HepG2 (cell line): Measurements from ENCODE around the gene ZNF324B. TPM values are rescaled to one million over a fixed set of nuclear protein-coding genes. Genes with fewer than 3 reads are reported as not detected.

Experiments
- CENPX ChIP-seq: sonication (generic); formaldehyde crosslinking; IDR thresholded peaks from 2 replicates; pipeline ENCODE4 v1.9.0; 2021; ENCODE audit warnings: mild to moderate bottlenecking, missing genetic modification reagents, moderate library complexity
- ELF3 ChIP-seq: IDR thresholded peaks from 2 replicates; pipeline ENCODE4 v1.6.1; 2016; ENCODE audit warnings: missing genetic modification reagents, missing compliant biosample characterization
- HES4 ChIP-seq: sonication (generic); formaldehyde crosslinking; IDR thresholded peaks from 2 replicates; pipeline ENCODE4 v1.9.0; 2021; ENCODE audit warnings: mild to moderate bottlenecking, missing genetic modification reagents, borderline replicate concordance
- HIVEP1 ChIP-seq: sonication (generic); formaldehyde crosslinking; IDR thresholded peaks from 2 replicates; pipeline ENCODE4 v1.4.0; 2020; ENCODE audit warnings: mild to moderate bottlenecking, missing genetic modification reagents
- TAF1 ChIP-seq: sonication (generic); formaldehyde crosslinking; IDR thresholded peaks from 2 replicates; pipeline ENCODE4 v1.4.0; 2020; ENCODE audit warnings: missing genetic modification reagents
- ZMYM4 ChIP-seq: sonication (generic); formaldehyde crosslinking; IDR thresholded peaks from 2 replicates; pipeline ENCODE4 v1.8.1; 2023; ENCODE audit warnings: mild to moderate bottlenecking, missing genetic modification reagents
- ZNF367 ChIP-seq: sonication (generic); formaldehyde crosslinking; IDR thresholded peaks from 2 replicates; pipeline ENCODE4 v1.4.0; 2020; ENCODE audit warnings: missing genetic modification reagents, borderline replicate concordance
- ZNF772 ChIP-seq: sonication (generic); formaldehyde crosslinking; IDR thresholded peaks from 2 replicates; pipeline ENCODE4 v1.5.0; 2020; ENCODE audit warnings: mild to moderate bottlenecking, missing genetic modification reagents
- polyA plus RNA-seq, 8 experiments: library from polyadenylated mRNA; depleted of rRNA in 3 of 8; stranded (reverse) in 7 of 8; unstranded in 1 of 8; fragments of >200 nt; fragmentation: Illumina TruSeq in 4 of 8; extraction: Trizol in 4 of 8; gene quantifications; 2 replicates each; pipeline versions ENCODE4 v1.2.1 to v1.2.3, GENCODE V29; 2011 to 2016; ENCODE audit warnings: low read depth in 4 of 8, missing spikeins in 1 of 8, mixed read lengths in 1 of 8; ENCODE audit not compliant: insufficient read depth in 1 of 8
- total RNA-seq, 5 experiments: library from RNA; depleted of rRNA; stranded (reverse); fragments of >200 nt; fragmentation: Illumina TruSeq; extraction: Trizol; gene quantifications; 2 replicates each; pipeline ENCODE4 v1.2.3, GENCODE V29; 2016; ENCODE audit warnings: low read depth in 1 of 5
- TF ChIP-seq, protein P1 (sequence below): sonication (generic); formaldehyde crosslinking; conservative IDR thresholded peaks from 2 replicates; pipeline ENCODE4 v1.8.0; 2022; ENCODE audit warnings: low read depth, missing genetic modification reagents
- TF ChIP-seq, protein P2 (sequence below): sonication (generic); formaldehyde crosslinking; IDR thresholded peaks from 2 replicates; pipeline ENCODE4 v1.4.0; 2020; ENCODE audit warnings: missing genetic modification reagents
- TF ChIP-seq, protein P3 (sequence below): sonication (generic); formaldehyde crosslinking; IDR thresholded peaks from 2 replicates; pipeline ENCODE4 v1.9.0; 2021; ENCODE audit warnings: missing genetic modification reagents, borderline replicate concordance
- TF ChIP-seq, protein P4 (sequence below): sonication (generic); formaldehyde crosslinking; IDR thresholded peaks from 2 replicates; pipeline ENCODE4 v1.9.0; 2022; ENCODE audit warnings: missing genetic modification reagents, mild to moderate bottlenecking, borderline replicate concordance
- TF ChIP-seq, protein P5 (sequence below): sonication (generic); formaldehyde crosslinking; IDR thresholded peaks from 2 replicates; pipeline ENCODE4; 2020; ENCODE audit warnings: missing genetic modification reagents, mild to moderate bottlenecking, borderline replicate concordance

The ZNF324B gene
- total and polyA plus RNA-seq, 2 of the 13 experiments (the other 11 are each of a cell fraction or from before 2014, with no cell fraction given) = 0.53 to 3.0 TPM

DNA sequence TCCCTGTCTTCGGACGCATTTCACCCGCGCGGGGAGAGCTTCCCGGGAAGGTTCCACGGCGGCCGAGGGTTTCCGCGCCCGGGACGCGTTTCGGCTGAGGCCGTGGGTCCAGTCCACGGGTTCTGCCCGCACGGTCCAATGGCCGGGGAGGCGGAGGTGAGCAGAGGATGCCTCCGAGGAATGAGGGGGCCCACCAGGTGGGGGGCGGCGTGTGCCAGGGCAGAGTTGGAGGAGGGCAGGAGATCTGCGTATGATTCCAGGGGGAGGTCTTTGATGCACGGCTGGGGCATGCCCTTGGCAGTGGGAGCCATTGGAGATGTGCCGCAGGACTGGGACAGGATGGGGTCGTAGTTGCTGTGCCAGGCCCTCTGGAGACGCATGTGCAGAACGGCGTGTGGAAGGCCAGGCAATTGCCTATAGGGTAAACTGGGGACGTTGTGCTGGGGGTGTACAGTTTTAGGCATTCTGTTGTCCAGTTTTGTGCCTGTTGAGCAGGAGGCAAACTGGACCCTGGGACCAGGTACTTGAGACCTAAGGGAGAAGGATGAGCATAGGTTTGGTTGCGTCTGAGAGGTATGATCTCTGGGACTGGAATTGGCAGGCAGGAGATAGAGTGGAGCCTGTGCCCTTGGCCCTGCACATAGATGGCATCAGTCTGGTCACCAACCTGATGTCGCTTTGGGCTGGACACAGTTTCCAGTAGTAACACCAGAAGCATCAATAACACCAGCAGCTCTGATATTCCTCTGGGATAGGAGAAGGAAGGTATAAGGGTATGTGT is 42.2 kb upstream of the ZNF324B start (continued):
- TF ChIP-seq, protein P1, sequence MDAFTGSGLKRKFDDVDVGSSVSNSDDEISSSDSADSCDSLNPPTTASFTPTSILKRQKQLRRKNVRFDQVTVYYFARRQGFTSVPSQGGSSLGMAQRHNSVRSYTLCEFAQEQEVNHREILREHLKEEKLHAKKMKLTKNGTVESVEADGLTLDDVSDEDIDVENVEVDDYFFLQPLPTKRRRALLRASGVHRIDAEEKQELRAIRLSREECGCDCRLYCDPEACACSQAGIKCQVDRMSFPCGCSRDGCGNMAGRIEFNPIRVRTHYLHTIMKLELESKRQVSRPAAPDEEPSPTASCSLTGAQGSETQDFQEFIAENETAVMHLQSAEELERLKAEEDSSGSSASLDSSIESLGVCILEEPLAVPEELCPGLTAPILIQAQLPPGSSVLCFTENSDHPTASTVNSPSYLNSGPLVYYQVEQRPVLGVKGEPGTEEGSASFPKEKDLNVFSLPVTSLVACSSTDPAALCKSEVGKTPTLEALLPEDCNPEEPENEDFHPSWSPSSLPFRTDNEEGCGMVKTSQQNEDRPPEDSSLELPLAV = no peak
- peak; percentile 58; the same call in 1 of the 2 replicates for TF ChIP-seq HIVEP1
- TF ChIP-seq, protein P2, sequence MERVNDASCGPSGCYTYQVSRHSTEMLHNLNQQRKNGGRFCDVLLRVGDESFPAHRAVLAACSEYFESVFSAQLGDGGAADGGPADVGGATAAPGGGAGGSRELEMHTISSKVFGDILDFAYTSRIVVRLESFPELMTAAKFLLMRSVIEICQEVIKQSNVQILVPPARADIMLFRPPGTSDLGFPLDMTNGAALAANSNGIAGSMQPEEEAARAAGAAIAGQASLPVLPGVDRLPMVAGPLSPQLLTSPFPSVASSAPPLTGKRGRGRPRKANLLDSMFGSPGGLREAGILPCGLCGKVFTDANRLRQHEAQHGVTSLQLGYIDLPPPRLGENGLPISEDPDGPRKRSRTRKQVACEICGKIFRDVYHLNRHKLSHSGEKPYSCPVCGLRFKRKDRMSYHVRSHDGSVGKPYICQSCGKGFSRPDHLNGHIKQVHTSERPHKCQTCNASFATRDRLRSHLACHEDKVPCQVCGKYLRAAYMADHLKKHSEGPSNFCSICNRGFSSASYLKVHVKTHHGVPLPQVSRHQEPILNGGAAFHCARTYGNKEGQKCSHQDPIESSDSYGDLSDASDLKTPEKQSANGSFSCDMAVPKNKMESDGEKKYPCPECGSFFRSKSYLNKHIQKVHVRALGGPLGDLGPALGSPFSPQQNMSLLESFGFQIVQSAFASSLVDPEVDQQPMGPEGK (CRISPR knock-in tag) = peak; percentile 21; the same call in 1 of the 2 replicates
- TF ChIP-seq, protein P3, sequence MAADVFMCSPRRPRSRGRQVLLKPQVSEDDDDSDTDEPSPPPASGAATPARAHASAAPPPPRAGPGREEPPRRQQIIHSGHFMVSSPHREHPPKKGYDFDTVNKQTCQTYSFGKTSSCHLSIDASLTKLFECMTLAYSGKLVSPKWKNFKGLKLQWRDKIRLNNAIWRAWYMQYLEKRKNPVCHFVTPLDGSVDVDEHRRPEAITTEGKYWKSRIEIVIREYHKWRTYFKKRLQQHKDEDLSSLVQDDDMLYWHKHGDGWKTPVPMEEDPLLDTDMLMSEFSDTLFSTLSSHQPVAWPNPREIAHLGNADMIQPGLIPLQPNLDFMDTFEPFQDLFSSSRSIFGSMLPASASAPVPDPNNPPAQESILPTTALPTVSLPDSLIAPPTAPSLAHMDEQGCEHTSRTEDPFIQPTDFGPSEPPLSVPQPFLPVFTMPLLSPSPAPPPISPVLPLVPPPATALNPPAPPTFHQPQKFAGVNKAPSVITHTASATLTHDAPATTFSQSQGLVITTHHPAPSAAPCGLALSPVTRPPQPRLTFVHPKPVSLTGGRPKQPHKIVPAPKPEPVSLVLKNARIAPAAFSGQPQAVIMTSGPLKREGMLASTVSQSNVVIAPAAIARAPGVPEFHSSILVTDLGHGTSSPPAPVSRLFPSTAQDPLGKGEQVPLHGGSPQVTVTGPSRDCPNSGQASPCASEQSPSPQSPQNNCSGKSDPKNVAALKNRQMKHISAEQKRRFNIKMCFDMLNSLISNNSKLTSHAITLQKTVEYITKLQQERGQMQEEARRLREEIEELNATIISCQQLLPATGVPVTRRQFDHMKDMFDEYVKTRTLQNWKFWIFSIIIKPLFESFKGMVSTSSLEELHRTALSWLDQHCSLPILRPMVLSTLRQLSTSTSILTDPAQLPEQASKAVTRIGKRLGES = no peak
- TF ChIP-seq ZNF367 = no peak
- TF ChIP-seq ELF3 (CRISPR knock-in tag) = no peak
- TF ChIP-seq CENPX = no peak
- TF ChIP-seq, protein P4, sequence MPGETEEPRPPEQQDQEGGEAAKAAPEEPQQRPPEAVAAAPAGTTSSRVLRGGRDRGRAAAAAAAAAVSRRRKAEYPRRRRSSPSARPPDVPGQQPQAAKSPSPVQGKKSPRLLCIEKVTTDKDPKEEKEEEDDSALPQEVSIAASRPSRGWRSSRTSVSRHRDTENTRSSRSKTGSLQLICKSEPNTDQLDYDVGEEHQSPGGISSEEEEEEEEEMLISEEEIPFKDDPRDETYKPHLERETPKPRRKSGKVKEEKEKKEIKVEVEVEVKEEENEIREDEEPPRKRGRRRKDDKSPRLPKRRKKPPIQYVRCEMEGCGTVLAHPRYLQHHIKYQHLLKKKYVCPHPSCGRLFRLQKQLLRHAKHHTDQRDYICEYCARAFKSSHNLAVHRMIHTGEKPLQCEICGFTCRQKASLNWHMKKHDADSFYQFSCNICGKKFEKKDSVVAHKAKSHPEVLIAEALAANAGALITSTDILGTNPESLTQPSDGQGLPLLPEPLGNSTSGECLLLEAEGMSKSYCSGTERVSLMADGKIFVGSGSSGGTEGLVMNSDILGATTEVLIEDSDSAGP (CRISPR knock-in tag) = no peak; the same call in 1 of the 2 replicates
- TF ChIP-seq TAF1 (CRISPR knock-in tag) = peak; percentile 6; the same call in 1 of the 2 replicates
- 0 out of 2 replicates have a peak, but pooled peaks have one; percentile 17 for TF ChIP-seq ZMYM4 (CRISPR knock-in tag)
- peak; percentile 15; the same call in 1 of the 2 replicates for TF ChIP-seq HES4
- 0 out of 2 replicates have a peak, but pooled peaks have one; percentile 23 for TF ChIP-seq ZNF772
- TF ChIP-seq, protein P5, sequence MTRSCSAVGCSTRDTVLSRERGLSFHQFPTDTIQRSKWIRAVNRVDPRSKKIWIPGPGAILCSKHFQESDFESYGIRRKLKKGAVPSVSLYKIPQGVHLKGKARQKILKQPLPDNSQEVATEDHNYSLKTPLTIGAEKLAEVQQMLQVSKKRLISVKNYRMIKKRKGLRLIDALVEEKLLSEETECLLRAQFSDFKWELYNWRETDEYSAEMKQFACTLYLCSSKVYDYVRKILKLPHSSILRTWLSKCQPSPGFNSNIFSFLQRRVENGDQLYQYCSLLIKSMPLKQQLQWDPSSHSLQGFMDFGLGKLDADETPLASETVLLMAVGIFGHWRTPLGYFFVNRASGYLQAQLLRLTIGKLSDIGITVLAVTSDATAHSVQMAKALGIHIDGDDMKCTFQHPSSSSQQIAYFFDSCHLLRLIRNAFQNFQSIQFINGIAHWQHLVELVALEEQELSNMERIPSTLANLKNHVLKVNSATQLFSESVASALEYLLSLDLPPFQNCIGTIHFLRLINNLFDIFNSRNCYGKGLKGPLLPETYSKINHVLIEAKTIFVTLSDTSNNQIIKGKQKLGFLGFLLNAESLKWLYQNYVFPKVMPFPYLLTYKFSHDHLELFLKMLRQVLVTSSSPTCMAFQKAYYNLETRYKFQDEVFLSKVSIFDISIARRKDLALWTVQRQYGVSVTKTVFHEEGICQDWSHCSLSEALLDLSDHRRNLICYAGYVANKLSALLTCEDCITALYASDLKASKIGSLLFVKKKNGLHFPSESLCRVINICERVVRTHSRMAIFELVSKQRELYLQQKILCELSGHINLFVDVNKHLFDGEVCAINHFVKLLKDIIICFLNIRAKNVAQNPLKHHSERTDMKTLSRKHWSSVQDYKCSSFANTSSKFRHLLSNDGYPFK = 0 out of 2 replicates have a peak, but pooled peaks have one; percentile 28
